Activated T-helper 1 cell treated with anti-CD3 and anti-CD28 coated beads, Interleukin-12 subunit alpha, Interleukin-12 subunit beta, Interleukin-2, Interleukin-4 antibody, amounts not matched to agents 30 ng/mL and 10 ng/mL and 1 ng/mL, durations not matched to agents 14 hours and 24 hours and 36 hours (primary cell): ENCODE measurements around the gene SLC39A10. TPM values are rescaled to one million over a fixed set of nuclear protein-coding genes. Genes with fewer than 3 reads are reported as not detected.

ENCODE experiments used
- DNase-seq: peaks from one replicate; pipeline ENCODE4 v3.0.0; 2021; ENCODE audit warnings: low spot score
- H3K27ac Mint-ChIP-seq: one replicate; pipeline ENCODE4 v1.8.0; 2021; ENCODE audit warnings: mild to moderate bottlenecking, mixed read lengths
- H3K27me3 Mint-ChIP-seq: one replicate; pipeline ENCODE4 v1.8.0; 2022; ENCODE audit warnings: mild to moderate bottlenecking, moderate library complexity, mixed read lengths; ENCODE audit not compliant: insufficient read depth
- H3K36me3 Mint-ChIP-seq: one replicate; pipeline ENCODE4 v1.8.0; 2021; ENCODE audit warnings: low read depth, mixed read lengths
- H3K4me1 Mint-ChIP-seq: one replicate; pipeline ENCODE4 v1.8.0; 2021; ENCODE audit warnings: low read depth, mixed read lengths
- H3K4me3 Mint-ChIP-seq: one replicate; pipeline ENCODE4 v1.8.0; 2021; ENCODE audit warnings: mild to moderate bottlenecking, moderate library complexity, mixed read lengths
- H3K9me3 Mint-ChIP-seq: one replicate; pipeline ENCODE4 v1.8.0; 2021; ENCODE audit warnings: mixed read lengths
- intact Hi-C: fragments of 100-400 bp; cut with micrococcal nuclease; formaldehyde crosslinking; loops from one replicate; pipeline ENCODE4 v1.15.1; 2024
- total RNA-seq: library from RNA; stranded (reverse); gene quantifications from 2 replicates; pipeline ENCODE4 v1.2.3, GENCODE V29; 2022

Gene SLC39A10
- total RNA-seq, 1 donor from 2014 or later: 32.5 TPM

DNA sequence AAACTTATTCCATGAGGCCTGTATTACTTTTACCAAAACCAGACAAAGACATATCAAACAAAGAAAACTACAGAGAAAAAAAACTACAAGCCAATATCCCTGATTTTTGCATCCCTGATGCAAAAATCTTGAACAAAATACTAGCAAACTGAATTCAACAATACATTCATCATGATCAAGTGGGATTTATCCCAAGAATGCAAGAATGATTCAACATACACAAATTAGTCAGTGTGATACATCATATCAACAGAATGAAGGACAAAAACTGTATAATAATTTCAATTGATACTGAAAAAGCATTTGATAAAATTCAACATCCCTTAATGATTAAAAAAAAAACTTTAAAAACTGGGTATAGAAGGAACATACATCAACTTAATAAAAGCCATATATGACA lies 106.8 kb downstream of the SLC39A10 start:
- Mint-ChIP-seq H3K4me3 (no peak overlapping the region), H3K9me3 (peaks cover 14% of the 10 kb centered on the region), H3K4me1 (no peaks in the 10 kb centered on the region), H3K27ac (no peak overlapping the region), H3K27me3 (no peaks in the 10 kb centered on the region), H3K36me3 (no peaks in the 10 kb centered on the region)
- intact Hi-C loops: no loop called here
- DNase-seq: no peak

DNA sequence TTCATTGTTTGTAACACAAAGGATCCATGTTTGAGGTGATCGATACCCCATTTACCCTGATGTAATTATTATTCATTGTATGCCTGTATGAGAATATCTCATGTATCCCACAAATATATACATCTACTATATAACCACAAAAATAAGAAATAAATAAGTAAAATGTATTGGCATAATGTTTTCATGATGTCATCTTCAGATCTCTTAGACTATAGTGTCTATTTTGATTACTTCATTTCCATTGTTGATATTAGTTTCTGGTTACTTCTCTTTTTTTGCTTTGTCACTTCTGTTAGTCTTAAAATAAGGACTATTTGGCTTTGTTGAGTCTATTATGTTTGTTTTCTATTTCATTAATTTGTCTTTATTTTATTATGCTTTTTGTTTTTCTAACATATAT lies 109.7 kb downstream of the SLC39A10 start:
- H3K27ac Mint-ChIP-seq: no peak overlapping the region
- H3K27me3 Mint-ChIP-seq: no peaks in the 10 kb centered on the region
- no peak for DNase-seq
- peaks cover 8% of the 10 kb centered on the region for H3K9me3 Mint-ChIP-seq
- H3K4me1 Mint-ChIP-seq: no peaks in the 10 kb centered on the region
- H3K36me3 Mint-ChIP-seq: no peaks in the 10 kb centered on the region
- no peak overlapping the region for H3K4me3 Mint-ChIP-seq
- intact Hi-C loops: no loop called here

DNA sequence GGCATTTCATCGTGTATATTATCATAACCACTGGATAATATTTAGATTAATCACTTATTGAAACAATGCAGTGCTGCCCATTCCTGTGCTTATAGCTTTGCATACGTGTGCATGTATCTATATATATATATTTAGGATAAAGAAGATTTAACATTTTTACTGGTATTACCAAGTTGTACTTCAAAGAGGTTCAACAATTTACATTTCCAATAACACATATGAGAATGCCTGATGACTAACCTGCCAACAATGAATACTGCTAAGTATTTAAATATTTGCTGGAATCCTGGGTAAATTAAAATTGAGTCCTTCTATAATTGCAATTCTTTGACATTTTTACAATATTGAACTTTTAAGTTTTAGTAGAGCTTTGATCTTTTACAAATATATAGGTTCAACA lies 111.4 kb downstream of the SLC39A10 start:
- intact Hi-C loops: no loop called here
- no peak overlapping the region for H3K27ac Mint-ChIP-seq
- no peak overlapping the region for H3K4me3 Mint-ChIP-seq
- no peaks in the 10 kb centered on the region for H3K4me1 Mint-ChIP-seq
- no peak for DNase-seq
- no peaks in the 10 kb centered on the region for H3K36me3 Mint-ChIP-seq
- peaks cover 8% of the 10 kb centered on the region for H3K9me3 Mint-ChIP-seq
- no peaks in the 10 kb centered on the region for H3K27me3 Mint-ChIP-seq

DNA sequence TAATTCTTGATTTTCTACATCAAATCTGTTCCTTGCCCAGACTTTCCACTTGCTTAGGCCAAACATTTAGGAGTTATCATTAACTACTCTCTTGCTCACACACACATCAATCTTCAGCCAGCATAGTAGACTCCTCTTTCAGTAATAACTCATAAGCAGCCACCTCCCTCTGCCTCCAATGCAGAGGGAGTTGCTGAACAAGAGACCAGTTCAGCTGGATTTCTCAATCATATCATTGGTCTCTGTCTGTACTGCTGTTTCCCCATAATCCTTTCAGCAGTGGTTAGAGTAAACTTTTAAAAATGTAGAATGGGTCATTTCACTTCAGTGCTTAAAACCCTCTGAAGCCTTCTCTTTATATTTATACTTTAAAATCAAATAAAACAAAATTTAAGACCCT lies 112.9 kb downstream of the SLC39A10 start:
- Mint-ChIP-seq H3K36me3 (no peaks in the 10 kb centered on the region), H3K9me3 (peaks cover 8% of the 10 kb centered on the region), H3K4me3 (no peak overlapping the region), H3K27me3 (no peaks in the 10 kb centered on the region), H3K4me1 (no peaks in the 10 kb centered on the region), H3K27ac (no peak overlapping the region)
- intact Hi-C loops: no loop called here
- no peak for DNase-seq

DNA sequence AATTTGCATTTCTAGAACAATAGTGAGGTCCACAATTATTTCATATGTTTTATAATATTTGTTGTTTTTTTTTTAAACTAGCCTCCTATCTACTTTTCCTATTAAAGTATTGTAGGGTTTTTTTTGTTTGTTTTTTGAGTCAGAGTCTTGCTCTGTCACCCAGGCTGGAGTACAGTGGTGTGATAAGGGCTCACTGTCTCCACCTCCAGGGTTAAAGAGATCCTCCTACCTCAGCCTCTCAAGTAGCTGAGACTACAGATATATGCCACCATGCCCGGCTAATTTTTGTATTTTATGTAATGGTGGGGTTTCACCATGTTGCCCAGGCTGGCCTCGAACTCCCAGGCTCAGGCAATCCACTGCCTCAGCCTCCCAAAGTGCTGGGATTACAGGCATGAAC lies 122.5 kb downstream of the SLC39A10 start:
- Mint-ChIP-seq H3K9me3 (no peaks in the 10 kb centered on the region), H3K27me3 (no peaks in the 10 kb centered on the region), H3K4me3 (no peak overlapping the region), H3K27ac (no peak overlapping the region), H3K4me1 (no peaks in the 10 kb centered on the region), H3K36me3 (no peaks in the 10 kb centered on the region)
- DNase-seq: no peak
- intact Hi-C loops: no loop called here

DNA sequence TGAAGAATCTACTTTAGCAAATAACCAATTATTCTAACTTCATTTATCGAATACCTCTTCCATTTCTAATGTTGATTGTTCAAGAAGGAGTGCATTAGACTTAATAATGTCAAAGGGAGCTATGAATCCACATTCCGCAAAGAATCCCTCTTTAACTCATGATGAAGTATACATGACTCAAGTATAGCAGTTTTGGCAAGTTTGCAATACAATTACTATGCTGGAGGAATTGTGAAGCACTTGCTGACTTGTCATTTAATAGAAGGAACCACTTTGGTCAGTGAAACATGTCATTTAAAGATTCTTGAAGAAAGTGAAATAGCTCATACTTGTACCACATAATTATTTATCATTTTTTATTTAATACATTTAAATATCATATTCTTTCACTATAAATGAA lies 125.1 kb downstream of the SLC39A10 start:
- H3K4me1 Mint-ChIP-seq: no peaks in the 10 kb centered on the region
- H3K4me3 Mint-ChIP-seq: no peak overlapping the region
- no peak for DNase-seq
- no peak overlapping the region for H3K27ac Mint-ChIP-seq
- no peaks in the 10 kb centered on the region for H3K27me3 Mint-ChIP-seq
- H3K36me3 Mint-ChIP-seq: no peaks in the 10 kb centered on the region
- intact Hi-C loops: no loop called here
- H3K9me3 Mint-ChIP-seq: no peaks in the 10 kb centered on the region
